Measurements from ENCODE around the gene TMEM132A.

Gene TMEM132A

GRCh38 chr11:60929764-60930163, 5.5 kb downstream of the TMEM132A start:
- ChIA-PET CTCF (interaction anchor here (0.6 to 0.7 kb wide), 3 partner anchors 41 to 150 kb away, joined by 3 to 5 read pairs (median 3); no protein-coding TSS in a partner anchor), POLR2A (ENCODE audit: low non-redundant PET) (no interaction called here)
- DNase-seq (ENCODE audit: low spot score), result no peak
- H3K27ac ChIP-seq, result no peak overlapping the region
- TF ChIP-seq CTCF (conservative IDR thresholded peaks at IDR 0.05; ENCODE audit: low read depth), result no peak

- CTCF ChIA-PET, result interaction anchor here (0.6 kb wide), 1 partner anchor 151 kb away, joined by 3 read pairs; no protein-coding TSS in a partner anchor
- no peak for TF ChIP-seq CTCF (conservative IDR thresholded peaks at IDR 0.05; ENCODE audit: low read depth)
- no peak for DNase-seq (ENCODE audit: low spot score)
- no peak overlapping the region; the same call in 1 of the 2 replicates for H3K27ac ChIP-seq
- POLR2A ChIA-PET (ENCODE audit: low non-redundant PET), result no interaction called here
Observed at GRCh38 chr11:60930394-60930793, 6.1 kb downstream of the TMEM132A start.

GRCh38 chr11:60931917-60932316, 7.7 kb downstream of the TMEM132A start:
- TF ChIP-seq CTCF (conservative IDR thresholded peaks at IDR 0.05; ENCODE audit: low read depth), result no peak
- ChIA-PET POLR2A (ENCODE audit: low non-redundant PET) (no interaction called here), CTCF (interaction anchor here (0.7 kb wide), 1 partner anchor 16 kb away, joined by 3 read pairs; no protein-coding TSS in a partner anchor)
- DNase-seq (ENCODE audit: low spot score), result no peak
- no peak overlapping the region for H3K27ac ChIP-seq

GRCh38 chr11:60932605-60933356, 8.5 kb downstream of the TMEM132A start:
- no peak for DNase-seq (ENCODE audit: low spot score)

GRCh38 chr11:60933416-60934123, 9.3 kb downstream of the TMEM132A start:
- no peak for TF ChIP-seq CTCF (conservative IDR thresholded peaks at IDR 0.05; ENCODE audit: low read depth)
- ChIA-PET POLR2A (ENCODE audit: low non-redundant PET) (no interaction called here), CTCF (interaction anchor here (0.6 kb wide), 1 partner anchor 254 kb away, joined by 3 read pairs; no protein-coding TSS in a partner anchor)
- 0 out of 2 replicates have a peak overlapping the region, but pooled peaks have one; percentile 18 for H3K27ac ChIP-seq
- DNase-seq (ENCODE audit: low spot score), result no peak

More at GRCh38 chr11:60932605-60933356, 8.5 kb downstream of the TMEM132A start:
- 0 out of 2 replicates have a peak overlapping the region, but pooled peaks have one; percentile 18 for H3K27ac ChIP-seq
- TF ChIP-seq CTCF (conservative IDR thresholded peaks at IDR 0.05; ENCODE audit: low read depth), result no peak
- ChIA-PET CTCF (interaction anchor here (0.6 to 0.7 kb wide), 2 partner anchors 17 to 255 kb away, joined by 3 read pairs; no protein-coding TSS in a partner anchor), POLR2A (ENCODE audit: low non-redundant PET) (no interaction called here)

GRCh38 chr11:60934124-60934789, 10.0 kb downstream of the TMEM132A start:
- no peak overlapping the region for H3K27ac ChIP-seq
- no peak for TF ChIP-seq CTCF (conservative IDR thresholded peaks at IDR 0.05; ENCODE audit: low read depth)
- CTCF ChIA-PET, result interaction anchor here (1.1 kb wide), 1 partner anchor 11 kb away, joined by 3 read pairs; the partner anchor contains the start of gene TMEM132A
- POLR2A ChIA-PET (ENCODE audit: low non-redundant PET), result no interaction called here
- DNase-seq (ENCODE audit: low spot score), result no peak
